ENCODE measurements around the gene USP3. TPM values are rescaled to one million over a fixed set of nuclear protein-coding genes. Genes with fewer than 3 reads are reported as not detected.

The USP3 gene
- total and polyA plus RNA-seq, 2 donors (not counting 3 experiments of a cell fraction or from before 2014, with no cell fraction given), result 18.8 to 52.4 TPM

GRCh38 chr15:63530235-63530634 is 25.8 kb downstream of the USP3 start:
- Histone ChIP-seq H3K9me1 (replicated peaks; ENCODE audit: control insufficient read depth, extremely low read depth, insufficient read depth, low read length) (no peaks in the 10 kb centered on the region), H3K9ac (replicated peaks; ENCODE audit: extremely low read depth, insufficient read depth, low read length) (no peak overlapping the region), H2AFZ (ENCODE audit: low read depth, low read length) (no peak overlapping the region), H3K79me2 (ENCODE audit: control insufficient read depth, insufficient read depth, low read length) (peaks cover 95% of the 10 kb centered on the region), H3K27me3 (ENCODE audit: control insufficient read depth in 2 of 2, insufficient read depth in 2 of 2, low read length in 2 of 2) (no peaks in the 10 kb centered on the region), H3K4me1 (ENCODE audit: control insufficient read depth, extremely low read depth, insufficient read depth, low read length) (no peaks in the 10 kb centered on the region), H3K36me3 (ENCODE audit: control insufficient read depth in 2 of 2, extremely low read depth in 1 of 2, insufficient read depth in 2 of 2, low read length in 2 of 2) (no peaks in the 10 kb centered on the region), H3K27ac (ENCODE audit: insufficient read depth, low read depth, low read length) (no peak overlapping the region), H3K9me3 (replicated peaks; ENCODE audit: control insufficient read depth, insufficient read depth, low read length) (no peaks in the 10 kb centered on the region), H4K20me1 (replicated peaks; ENCODE audit: control insufficient read depth, extremely low read depth, insufficient read depth, low read length) (peaks cover 9% of the 10 kb centered on the region), H3K4me2 (ENCODE audit: insufficient read depth, low read length) (no peak overlapping the region), H3K4me3 (replicated peaks in 1 of 3; ENCODE audit: insufficient read depth in 1 of 3, low read depth in 1 of 3, low read length in 3 of 3) (no peak overlapping the region)
- CTCF ChIA-PET, result interaction anchor here (0.9 to 3.4 kb wide), 2 partner anchors 11 to 23 kb away, joined by 4 to 15 read pairs; no protein-coding TSS in a partner anchor
- DNase-seq (ENCODE audit: low read depth, low spot score) (no peak), FAIRE-seq (no peak)
- dilution Hi-C loops (cut with MboI; ENCODE audit: extremely low pct_ligation_motif_present, low sequenced_read_pairs) (no loop called here), intact Hi-C loops (cut with micrococcal nuclease) (no loop called here)
- BruUV-seq (replicated peaks), result no TSS peak
- TF ChIP-seq GATA2 (IDR thresholded peaks at IDR 0.05; ENCODE audit: insufficient read depth, insufficient read length, low read depth, low read length) (no peak), JUN (IDR thresholded peaks at IDR 0.05; ENCODE audit: borderline replicate concordance, insufficient read depth, insufficient read length, low read depth) (no peak), FOS (IDR thresholded peaks at IDR 0.05; ENCODE audit: borderline replicate concordance, insufficient read depth, low read length) (no peak), EZH2 (IDR thresholded peaks at IDR 0.05; ENCODE audit: borderline replicate concordance, low read depth, low read length, severe bottlenecking) (no peak), MYC (IDR thresholded peaks at IDR 0.05; ENCODE audit: low read depth, low read length) (no peak), POLR2AphosphoS5 (IDR thresholded peaks at IDR 0.05; ENCODE audit: insufficient read depth, low read depth, low read length) (no peak), POLR2A (IDR thresholded peaks at IDR 0.05; ENCODE audit: low read depth, low read length) (no peak)
- TF ChIP-seq, protein P1, sequence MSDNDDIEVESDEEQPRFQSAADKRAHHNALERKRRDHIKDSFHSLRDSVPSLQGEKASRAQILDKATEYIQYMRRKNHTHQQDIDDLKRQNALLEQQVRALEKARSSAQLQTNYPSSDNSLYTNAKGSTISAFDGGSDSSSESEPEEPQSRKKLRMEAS (IDR thresholded peaks at IDR 0.05; ENCODE audit: insufficient read depth, insufficient read length), result no peak
- TF ChIP-seq, protein P2, sequence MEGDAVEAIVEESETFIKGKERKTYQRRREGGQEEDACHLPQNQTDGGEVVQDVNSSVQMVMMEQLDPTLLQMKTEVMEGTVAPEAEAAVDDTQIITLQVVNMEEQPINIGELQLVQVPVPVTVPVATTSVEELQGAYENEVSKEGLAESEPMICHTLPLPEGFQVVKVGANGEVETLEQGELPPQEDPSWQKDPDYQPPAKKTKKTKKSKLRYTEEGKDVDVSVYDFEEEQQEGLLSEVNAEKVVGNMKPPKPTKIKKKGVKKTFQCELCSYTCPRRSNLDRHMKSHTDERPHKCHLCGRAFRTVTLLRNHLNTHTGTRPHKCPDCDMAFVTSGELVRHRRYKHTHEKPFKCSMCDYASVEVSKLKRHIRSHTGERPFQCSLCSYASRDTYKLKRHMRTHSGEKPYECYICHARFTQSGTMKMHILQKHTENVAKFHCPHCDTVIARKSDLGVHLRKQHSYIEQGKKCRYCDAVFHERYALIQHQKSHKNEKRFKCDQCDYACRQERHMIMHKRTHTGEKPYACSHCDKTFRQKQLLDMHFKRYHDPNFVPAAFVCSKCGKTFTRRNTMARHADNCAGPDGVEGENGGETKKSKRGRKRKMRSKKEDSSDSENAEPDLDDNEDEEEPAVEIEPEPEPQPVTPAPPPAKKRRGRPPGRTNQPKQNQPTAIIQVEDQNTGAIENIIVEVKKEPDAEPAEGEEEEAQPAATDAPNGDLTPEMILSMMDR (IDR thresholded peaks at IDR 0.05; ENCODE audit: extremely low read depth in 1 of 2, insufficient read depth in 1 of 2, low read depth in 1 of 2, low read length in 2 of 2), result no peak
- POLR2A ChIA-PET, result no interaction called here

Measured in endothelial cell of umbilical vein (primary cell).